ENCODE results near the gene SAMD4B. TPM values are rescaled to one million over a fixed set of nuclear protein-coding genes. Genes with fewer than 3 reads are reported as not detected.

The SAMD4B gene
- total RNA-seq, 1 donor from 2014 or later: 100 TPM

DNA sequence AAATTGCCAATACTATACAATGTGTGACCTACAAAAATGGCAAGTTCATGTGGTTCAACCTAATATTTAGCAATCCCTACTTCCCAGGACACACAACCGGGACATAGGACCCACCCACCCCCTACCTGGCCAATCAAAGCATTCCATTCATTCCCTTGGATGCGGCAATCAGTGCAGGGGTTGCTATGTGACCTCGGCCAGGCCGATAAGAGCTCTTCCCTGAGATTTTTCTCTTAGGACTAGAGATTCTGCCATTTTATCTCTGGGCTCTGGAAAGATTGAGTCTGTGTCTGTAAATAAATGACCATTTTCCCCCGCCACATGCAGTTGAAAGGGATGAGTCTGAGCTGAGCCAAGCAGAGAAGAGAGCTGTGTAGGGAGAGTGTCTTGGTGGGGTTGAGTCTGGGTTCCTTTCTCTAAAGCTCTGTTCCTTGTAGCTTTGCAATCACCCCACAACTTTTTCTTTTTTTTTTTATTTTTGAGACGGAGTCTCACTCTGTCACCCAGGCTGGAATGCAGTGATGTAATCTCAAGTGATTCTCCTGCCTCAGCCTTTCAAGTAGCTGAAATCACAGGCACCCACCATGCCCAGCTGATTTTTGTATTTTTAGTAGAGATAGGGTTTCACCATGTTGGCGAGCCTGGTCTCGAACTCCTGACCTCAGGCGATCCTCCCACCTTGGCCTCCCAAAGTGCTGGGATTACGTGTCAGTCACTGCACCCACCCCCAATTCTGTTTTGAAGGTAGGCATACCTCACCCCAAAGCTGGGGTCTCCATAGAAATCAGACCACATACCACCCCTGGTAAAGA is 38.6 kb upstream of the SAMD4B start:
- TF ChIP-seq, protein P1, sequence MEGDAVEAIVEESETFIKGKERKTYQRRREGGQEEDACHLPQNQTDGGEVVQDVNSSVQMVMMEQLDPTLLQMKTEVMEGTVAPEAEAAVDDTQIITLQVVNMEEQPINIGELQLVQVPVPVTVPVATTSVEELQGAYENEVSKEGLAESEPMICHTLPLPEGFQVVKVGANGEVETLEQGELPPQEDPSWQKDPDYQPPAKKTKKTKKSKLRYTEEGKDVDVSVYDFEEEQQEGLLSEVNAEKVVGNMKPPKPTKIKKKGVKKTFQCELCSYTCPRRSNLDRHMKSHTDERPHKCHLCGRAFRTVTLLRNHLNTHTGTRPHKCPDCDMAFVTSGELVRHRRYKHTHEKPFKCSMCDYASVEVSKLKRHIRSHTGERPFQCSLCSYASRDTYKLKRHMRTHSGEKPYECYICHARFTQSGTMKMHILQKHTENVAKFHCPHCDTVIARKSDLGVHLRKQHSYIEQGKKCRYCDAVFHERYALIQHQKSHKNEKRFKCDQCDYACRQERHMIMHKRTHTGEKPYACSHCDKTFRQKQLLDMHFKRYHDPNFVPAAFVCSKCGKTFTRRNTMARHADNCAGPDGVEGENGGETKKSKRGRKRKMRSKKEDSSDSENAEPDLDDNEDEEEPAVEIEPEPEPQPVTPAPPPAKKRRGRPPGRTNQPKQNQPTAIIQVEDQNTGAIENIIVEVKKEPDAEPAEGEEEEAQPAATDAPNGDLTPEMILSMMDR (IDR thresholded peaks at IDR 0.05): no peak
- Mint-ChIP-seq H3K4me3 (ENCODE audit: unreplicated experiment) (no peak overlapping the region), H3K36me3 (ENCODE audit: unreplicated experiment) (peaks cover 2% of the 10 kb centered on the region), H3K9me3 (ENCODE audit: unreplicated experiment) (no peaks in the 10 kb centered on the region), H3K27ac (ENCODE audit: unreplicated experiment) (no peak overlapping the region), H3K27me3 (ENCODE audit: unreplicated experiment) (peaks cover 59% of the 10 kb centered on the region), H3K4me1 (ENCODE audit: unreplicated experiment) (peaks cover 4% of the 10 kb centered on the region)
- DNase-seq (ENCODE audit: extremely low spot score, unreplicated experiment): no peak

DNA sequence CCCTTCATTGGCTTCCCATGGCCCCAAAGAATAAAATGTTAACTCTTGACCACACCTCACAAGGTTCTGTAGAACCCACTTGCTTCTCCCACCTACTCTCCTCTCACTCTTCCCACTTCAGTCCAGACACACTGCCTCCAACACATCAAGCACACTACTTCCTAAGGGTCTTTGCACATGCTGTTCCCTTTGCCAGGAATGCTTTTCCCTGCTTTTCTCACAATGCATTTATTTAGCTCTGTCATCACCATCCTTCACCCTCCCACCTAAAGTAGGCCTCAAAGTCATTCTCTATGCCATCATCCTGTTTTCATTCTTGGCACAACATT is 38.1 kb upstream of the SAMD4B start:
- Mint-ChIP-seq H3K27me3 (ENCODE audit: unreplicated experiment) (peaks cover 64% of the 10 kb centered on the region), H3K4me3 (ENCODE audit: unreplicated experiment) (no peak overlapping the region), H3K4me1 (ENCODE audit: unreplicated experiment) (peaks cover 4% of the 10 kb centered on the region), H3K36me3 (ENCODE audit: unreplicated experiment) (peaks cover 2% of the 10 kb centered on the region), H3K9me3 (ENCODE audit: unreplicated experiment) (no peaks in the 10 kb centered on the region), H3K27ac (ENCODE audit: unreplicated experiment) (no peak overlapping the region)
- no peak for DNase-seq (ENCODE audit: extremely low spot score, unreplicated experiment)
- TF ChIP-seq, protein P1 (IDR thresholded peaks at IDR 0.05): no peak

DNA sequence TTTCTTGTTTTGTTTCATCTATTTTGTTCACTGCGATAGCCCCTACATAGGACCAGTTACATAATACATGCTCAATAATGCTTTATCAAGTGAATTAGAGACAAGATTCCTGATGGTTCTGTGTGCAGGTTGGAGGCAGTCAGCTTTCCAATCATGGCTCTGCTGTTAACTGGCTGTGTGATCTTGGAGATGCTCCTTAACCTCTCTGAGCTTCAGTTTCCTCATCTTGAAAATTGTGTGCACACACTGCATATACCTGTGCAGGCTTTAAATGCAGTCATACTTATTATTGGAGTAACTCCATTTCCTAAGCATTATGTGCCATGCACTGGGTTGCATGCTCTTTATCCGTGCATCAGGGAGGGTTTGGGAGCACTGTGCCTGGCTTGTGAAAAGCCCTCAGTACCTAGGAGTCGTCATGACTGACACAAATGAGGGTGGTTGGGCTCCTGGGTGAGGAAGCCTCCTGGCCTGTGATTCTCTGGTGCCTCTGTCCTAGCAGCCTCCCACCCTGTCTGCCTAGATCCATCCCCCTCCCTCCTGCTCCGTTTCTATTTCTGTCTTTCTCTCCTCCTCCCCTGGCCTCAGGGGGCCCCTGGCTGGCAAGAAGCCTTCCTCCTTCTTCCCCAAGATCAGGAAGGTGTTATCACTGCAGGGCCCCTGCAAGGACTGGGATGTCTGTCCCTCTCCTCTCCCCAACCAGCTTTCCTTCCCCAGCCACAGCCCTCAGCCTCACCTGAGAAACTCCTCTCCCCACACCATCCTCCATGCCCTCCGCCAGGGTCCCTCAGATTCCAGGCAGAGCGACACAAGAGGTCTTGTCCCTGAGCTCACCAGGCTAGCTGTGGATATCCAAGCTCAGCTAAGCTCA is 37.3 kb upstream of the SAMD4B start:
- no peak overlapping the region for H3K27ac Mint-ChIP-seq (ENCODE audit: unreplicated experiment)
- H3K9me3 Mint-ChIP-seq (ENCODE audit: unreplicated experiment): no peaks in the 10 kb centered on the region
- peaks cover 2% of the 10 kb centered on the region for H3K36me3 Mint-ChIP-seq (ENCODE audit: unreplicated experiment)
- DNase-seq (ENCODE audit: extremely low spot score, unreplicated experiment): no peak
- TF ChIP-seq, protein P1 (IDR thresholded peaks at IDR 0.05): no peak
- no peak overlapping the region for H3K4me3 Mint-ChIP-seq (ENCODE audit: unreplicated experiment)
- peaks cover 4% of the 10 kb centered on the region for H3K4me1 Mint-ChIP-seq (ENCODE audit: unreplicated experiment)
- peaks cover 69% of the 10 kb centered on the region for H3K27me3 Mint-ChIP-seq (ENCODE audit: unreplicated experiment)

DNA sequence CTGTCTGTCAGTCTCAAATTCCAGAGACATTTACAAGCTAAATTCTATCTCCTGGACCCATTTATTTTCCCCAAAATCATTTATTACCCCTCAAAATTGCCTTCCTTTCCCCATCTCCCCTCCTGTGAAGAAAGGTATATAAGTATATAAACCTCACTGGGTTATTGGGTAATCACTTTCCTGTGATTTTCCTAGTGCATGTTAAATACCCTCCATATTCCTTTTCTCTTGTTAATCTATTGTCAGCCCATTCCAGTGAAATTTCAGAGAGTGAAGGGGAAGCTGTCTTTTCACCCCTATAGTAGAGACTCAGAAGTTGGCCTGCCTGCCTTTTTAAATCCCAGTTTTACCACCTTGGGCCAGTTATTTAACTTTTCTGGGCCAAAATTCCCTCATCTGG is 36.1 kb upstream of the SAMD4B start:
- TF ChIP-seq, protein P1 (IDR thresholded peaks at IDR 0.05): no peak
- Mint-ChIP-seq H3K27me3 (ENCODE audit: unreplicated experiment) (peaks cover 64% of the 10 kb centered on the region), H3K4me3 (ENCODE audit: unreplicated experiment) (no peak overlapping the region), H3K9me3 (ENCODE audit: unreplicated experiment) (no peaks in the 10 kb centered on the region), H3K36me3 (ENCODE audit: unreplicated experiment) (peaks cover 2% of the 10 kb centered on the region), H3K27ac (ENCODE audit: unreplicated experiment) (no peak overlapping the region), H3K4me1 (ENCODE audit: unreplicated experiment) (peaks cover 4% of the 10 kb centered on the region)
- no peak for DNase-seq (ENCODE audit: extremely low spot score, unreplicated experiment)

All from osteocyte (in vitro differentiated cells).